OCI-LY7 (cell line): ENCODE data around the gene C1QL4. TPM values are rescaled to one million over a fixed set of nuclear protein-coding genes. Genes with fewer than 3 reads are reported as not detected.

Source experiments
- BruUV-seq: library from RNA; stranded (reverse); fragments of 400-500 nt; replicated peaks from 2 replicates; lab custom pipeline; 2021; lab: Mats Ljungman, UMichigan
- CTCF ChIA-PET: fragments of 300-600 bp; sonication (Branson Sonifier 250); formaldehyde crosslinking; loops from one replicate; lab custom pipeline; 2022; ENCODE audit warnings: antibody characterized with exemption; ENCODE audit not compliant: unreplicated experiment; lab: Charles Lee
- POLR2A ChIA-PET: fragments of 300-600 bp; sonication (Branson Sonifier 250); formaldehyde crosslinking; loops from one replicate; lab custom pipeline; 2022; ENCODE audit warnings: antibody characterized with exemption; lab: Charles Lee
- DNase-seq: peaks from one replicate; pipeline ENCODE4 v3.0.0-alpha.2; 2015; ENCODE audit warnings: low spot score
- H2AFZ ChIP-seq: fragments of 200-600 bp; sonication (generic), shearing (Covaris generic); 2 replicates; pipeline ENCODE4 v1.6.1; 2014; ENCODE audit warnings: mild to moderate bottlenecking, antibody characterized with exemption, low read length, moderate library complexity
- H3K27ac ChIP-seq: fragments of 200-600 bp; sonication (generic); 2 replicates; pipeline ENCODE4 v1.5.1; 2014; ENCODE audit warnings: mixed run types, low read depth, mild to moderate bottlenecking, moderate library complexity, low read length, inconsistent platforms; ENCODE audit not compliant: poor library complexity, severe bottlenecking
- H3K36me3 ChIP-seq: fragments of 200-600 bp; sonication (generic); 2 replicates; pipeline ENCODE4 v1.6.1; 2014; ENCODE audit warnings: mild to moderate bottlenecking, antibody characterized with exemption, low read length, moderate library complexity, mixed read lengths; ENCODE audit not compliant: insufficient read depth
- H3K4me1 ChIP-seq: fragments of 200-600 bp; sonication (generic); 2 replicates; pipeline ENCODE4 v1.5.1; 2014; ENCODE audit warnings: mild to moderate bottlenecking, low read length; ENCODE audit not compliant: insufficient read depth, poor library complexity, severe bottlenecking
- H3K4me2 ChIP-seq: fragments of 200-600 bp; sonication (generic); 2 replicates; pipeline ENCODE4 v1.6.1; 2014; ENCODE audit warnings: mild to moderate bottlenecking, low read length
- H3K4me3 ChIP-seq: fragments of 200-600 bp; sonication (generic); 2 replicates; pipeline ENCODE4 v1.5.1; 2014; ENCODE audit warnings: mild to moderate bottlenecking, low read depth, low read length; ENCODE audit not compliant: poor library complexity, severe bottlenecking
- H3K79me2 ChIP-seq: fragments of 200-600 bp; sonication (generic); 2 replicates; pipeline ENCODE4 v1.6.1; 2016; ENCODE audit warnings: low read depth, mild to moderate bottlenecking, low read length, moderate library complexity, mixed read lengths; ENCODE audit not compliant: insufficient read depth
- H3K9me2 ChIP-seq: fragments of 200-600 bp; sonication (generic); 2 replicates; pipeline ENCODE4 v1.6.1; 2016; ENCODE audit warnings: mild to moderate bottlenecking, low read length, mixed read lengths; ENCODE audit not compliant: insufficient read depth
- H3K9me3 ChIP-seq: fragments of 200-600 bp; sonication (generic); 2 replicates; pipeline ENCODE4 v1.6.1; 2014; ENCODE audit warnings: mild to moderate bottlenecking, mixed run types, low read length, mixed read lengths
- H4K20me1 ChIP-seq: fragments of 200-600 bp; sonication (generic); 2 replicates; pipeline ENCODE4 v1.6.1; 2014; ENCODE audit warnings: mild to moderate bottlenecking, antibody characterized with exemption, low read length, moderate library complexity, mixed read lengths; ENCODE audit not compliant: insufficient read depth
- EZH2phosphoT487 ChIP-seq: fragments of 200-600 bp; sonication (generic); IDR thresholded peaks from 2 replicates; pipeline ENCODE4 v1.6.1; 2018; ENCODE audit warnings: low read depth, borderline replicate concordance, mild to moderate bottlenecking, mixed run types, antibody characterized with exemption, low read length, moderate library complexity, mixed read lengths
- intact Hi-C: fragments of 100-400 bp; cut with micrococcal nuclease; formaldehyde crosslinking; loops from one replicate; pipeline ENCODE4 v1.10.0; 2022; ENCODE audit not compliant: unreplicated experiment
- total RNA-seq, 2 experiments: library from RNA; depleted of rRNA in 1 of 2; stranded (reverse); fragments of >200 nt in 1 of 2; shearing (Covaris generic) in 1 of 2; gene quantifications; 2 replicates each; pipeline ENCODE4 v1.2.3, GENCODE V29; 2014 to 2022
- TF ChIP-seq, protein P1 (sequence below): fragments of 200-600 bp; sonication (generic); conservative IDR thresholded peaks from 2 replicates; pipeline ENCODE4 v1.5.1; 2014; ENCODE audit warnings: mild to moderate bottlenecking, antibody characterized with exemption, low read length, moderate library complexity, mixed read lengths

C1QL4 gene
- total RNA-seq, 2 experiments from 2014 or later, result 0.19 TPM; not detected in 1

DNA sequence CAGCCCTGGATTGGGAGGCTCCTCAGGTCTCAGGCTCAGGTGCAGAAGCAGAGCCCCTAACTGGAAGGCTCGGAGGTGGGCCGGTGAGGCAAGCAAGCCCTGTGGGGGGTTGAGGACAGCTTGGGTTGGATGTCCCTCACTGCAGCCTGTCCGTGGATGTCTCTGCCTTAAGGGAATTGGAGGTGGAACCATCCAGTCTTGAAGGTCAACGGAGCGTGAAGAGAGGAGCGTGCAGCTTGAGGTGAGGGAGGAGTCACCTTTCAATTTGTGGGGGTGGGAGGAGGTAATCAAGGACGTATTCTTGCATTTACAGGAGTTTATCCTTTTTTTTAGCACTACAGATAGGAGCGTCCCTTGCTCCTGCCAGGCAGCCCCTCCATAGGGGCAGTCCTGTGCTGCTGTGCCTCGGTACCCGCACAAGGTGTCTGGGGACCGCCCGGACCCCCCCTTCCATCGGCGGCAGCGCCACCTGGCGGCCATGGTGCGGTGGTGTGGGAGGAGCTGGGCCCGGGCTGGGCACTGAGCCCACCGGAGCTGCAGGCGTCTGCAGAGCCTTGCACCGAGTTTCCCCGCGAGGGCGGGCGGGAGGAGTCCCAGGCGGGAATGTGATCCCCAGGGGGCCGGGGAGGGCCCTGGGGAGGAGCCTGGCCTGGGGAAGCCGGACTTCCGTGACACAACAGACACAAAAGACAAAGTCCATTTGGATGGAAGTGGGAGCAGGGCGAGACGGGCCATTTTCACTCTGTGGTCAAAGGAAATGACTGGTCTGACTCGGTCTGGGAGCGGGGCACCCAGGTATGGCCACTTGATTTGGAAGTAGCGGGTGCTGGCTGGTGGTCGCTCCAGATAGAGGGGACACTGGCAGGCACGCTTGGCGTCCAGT, 10.6 kb upstream of the C1QL4 start:
- Histone ChIP-seq H3K4me2 (peak overlapping the region; percentile 88), H3K79me2 (no peaks in the 10 kb centered on the region), H3K9me2 (no peaks in the 10 kb centered on the region), H3K36me3 (no peaks in the 10 kb centered on the region), H3K27ac (no peak overlapping the region), H2AFZ (peak overlapping the region; percentile 49; the same call in 1 of the 2 replicates), H3K9me3 (no peaks in the 10 kb centered on the region), H3K4me3 (peak overlapping the region; percentile 63), H4K20me1 (no peaks in the 10 kb centered on the region), H3K4me1 (peaks cover 55% of the 10 kb centered on the region)
- POLR2A ChIA-PET, result interaction anchor here (0.6 to 0.9 kb wide), 3 partner anchors 11 to 1422 kb away, joined by 3 read pairs; no protein-coding TSS in a partner anchor
- CTCF ChIA-PET, result interaction anchor here (0.5 to 1.7 kb wide), 5 partner anchors 10 to 19 kb away, joined by 3 to 8 read pairs (median 4); no protein-coding TSS in a partner anchor
- DNase-seq, result peak; percentile 77
- no TSS peak for BruUV-seq
- TF ChIP-seq, protein P1, sequence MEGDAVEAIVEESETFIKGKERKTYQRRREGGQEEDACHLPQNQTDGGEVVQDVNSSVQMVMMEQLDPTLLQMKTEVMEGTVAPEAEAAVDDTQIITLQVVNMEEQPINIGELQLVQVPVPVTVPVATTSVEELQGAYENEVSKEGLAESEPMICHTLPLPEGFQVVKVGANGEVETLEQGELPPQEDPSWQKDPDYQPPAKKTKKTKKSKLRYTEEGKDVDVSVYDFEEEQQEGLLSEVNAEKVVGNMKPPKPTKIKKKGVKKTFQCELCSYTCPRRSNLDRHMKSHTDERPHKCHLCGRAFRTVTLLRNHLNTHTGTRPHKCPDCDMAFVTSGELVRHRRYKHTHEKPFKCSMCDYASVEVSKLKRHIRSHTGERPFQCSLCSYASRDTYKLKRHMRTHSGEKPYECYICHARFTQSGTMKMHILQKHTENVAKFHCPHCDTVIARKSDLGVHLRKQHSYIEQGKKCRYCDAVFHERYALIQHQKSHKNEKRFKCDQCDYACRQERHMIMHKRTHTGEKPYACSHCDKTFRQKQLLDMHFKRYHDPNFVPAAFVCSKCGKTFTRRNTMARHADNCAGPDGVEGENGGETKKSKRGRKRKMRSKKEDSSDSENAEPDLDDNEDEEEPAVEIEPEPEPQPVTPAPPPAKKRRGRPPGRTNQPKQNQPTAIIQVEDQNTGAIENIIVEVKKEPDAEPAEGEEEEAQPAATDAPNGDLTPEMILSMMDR, result peak; percentile 98
- TF ChIP-seq EZH2phosphoT487, result no peak
- intact Hi-C loops, result loop anchor here (5.0 kb wide), 1 partner anchor 160 kb away; the partner anchor contains the start of gene TUBA1A

DNA sequence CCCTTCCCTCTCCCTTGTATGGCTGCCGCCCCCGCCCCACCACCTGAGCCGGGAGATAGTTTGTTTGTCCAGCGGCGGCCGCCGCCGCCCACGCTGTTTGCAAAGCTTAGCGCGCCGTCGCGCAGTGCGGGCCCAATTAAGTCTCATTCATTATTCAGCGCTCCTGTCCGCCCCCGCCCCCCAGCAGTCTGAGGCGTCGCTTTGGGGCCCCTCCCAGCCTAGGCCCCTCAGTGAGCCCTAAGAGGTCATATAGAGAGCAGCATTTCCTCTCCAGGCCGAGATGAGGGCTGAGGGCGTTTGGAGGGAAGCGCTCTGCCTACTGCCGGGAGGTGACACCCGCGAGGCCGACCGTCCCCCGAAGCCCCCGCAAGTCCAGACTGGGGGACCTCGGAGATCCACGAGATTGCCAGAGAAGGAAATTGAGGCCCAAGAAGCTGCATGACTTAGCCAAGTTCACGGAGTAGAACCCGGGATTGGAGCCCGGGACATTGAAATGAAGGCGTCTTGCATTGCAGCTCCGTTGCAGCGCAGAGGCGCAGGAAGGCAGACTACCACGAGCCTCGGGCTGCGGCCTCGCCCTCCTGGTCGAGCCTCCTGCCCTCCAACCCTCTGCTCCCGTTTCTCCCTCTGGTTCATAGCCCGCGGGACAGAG, 9.8 kb upstream of the C1QL4 start, which contains the start of gene DNAJC22:
TSS of gene DNAJC22 (plus strand) at position 230 of the 652 bp plus-strand sequence. CDS start 1,985 bp downstream, outside the sequence.
- Histone ChIP-seq H3K4me2 (peak within 1 kb of the TSS; percentile 88), H3K4me1 (peaks cover 55% of the 10 kb centered on the region), H3K36me3 (no peaks in the 10 kb centered on the region), H4K20me1 (no peaks in the 10 kb centered on the region), H3K9me3 (no peaks in the 10 kb centered on the region), H3K4me3 (peak within 1 kb of the TSS; percentile 63), H2AFZ (peak within 1 kb of the TSS; percentile 58; the same call in 1 of the 2 replicates), H3K27ac (no peak within 1 kb of the TSS), H3K9me2 (no peaks in the 10 kb centered on the region), H3K79me2 (no peaks in the 10 kb centered on the region)
- intact Hi-C loops, result loop anchor here (5.0 kb wide), 1 partner anchor 159 kb away; the partner anchor contains the start of gene TUBA1A
- no peak for TF ChIP-seq EZH2phosphoT487
- TF ChIP-seq, protein P1, result no peak
- CTCF ChIA-PET, result interaction anchor here (1.1 to 1.7 kb wide), 3 partner anchors 10 to 20 kb away, joined by 4 to 10 read pairs (median 8); no protein-coding TSS in a partner anchor
- POLR2A ChIA-PET, result no interaction called here
- no TSS peak for BruUV-seq
- peak; percentile 47 for DNase-seq
